WI38 (cell line): ENCODE measurements around the gene KLK1.

Source experiments
- H3K4me3 ChIP-seq: 2 replicates; pipeline ENCODE4 v1.5.1; 2011; ENCODE audit warnings: low read depth, mild to moderate bottlenecking, control low read depth, low read length
- TF ChIP-seq, protein P1 (sequence below): IDR thresholded peaks from 2 replicates; pipeline ENCODE4 v1.5.1; 2012; ENCODE audit warnings: low read depth, mild to moderate bottlenecking, control low read depth, low read length

The KLK1 gene

GRCh38 chr19:50843701-50844221 lies 20.2 kb upstream of the KLK1 start:
- no peak overlapping the region for H3K4me3 ChIP-seq
- TF ChIP-seq, protein P1, sequence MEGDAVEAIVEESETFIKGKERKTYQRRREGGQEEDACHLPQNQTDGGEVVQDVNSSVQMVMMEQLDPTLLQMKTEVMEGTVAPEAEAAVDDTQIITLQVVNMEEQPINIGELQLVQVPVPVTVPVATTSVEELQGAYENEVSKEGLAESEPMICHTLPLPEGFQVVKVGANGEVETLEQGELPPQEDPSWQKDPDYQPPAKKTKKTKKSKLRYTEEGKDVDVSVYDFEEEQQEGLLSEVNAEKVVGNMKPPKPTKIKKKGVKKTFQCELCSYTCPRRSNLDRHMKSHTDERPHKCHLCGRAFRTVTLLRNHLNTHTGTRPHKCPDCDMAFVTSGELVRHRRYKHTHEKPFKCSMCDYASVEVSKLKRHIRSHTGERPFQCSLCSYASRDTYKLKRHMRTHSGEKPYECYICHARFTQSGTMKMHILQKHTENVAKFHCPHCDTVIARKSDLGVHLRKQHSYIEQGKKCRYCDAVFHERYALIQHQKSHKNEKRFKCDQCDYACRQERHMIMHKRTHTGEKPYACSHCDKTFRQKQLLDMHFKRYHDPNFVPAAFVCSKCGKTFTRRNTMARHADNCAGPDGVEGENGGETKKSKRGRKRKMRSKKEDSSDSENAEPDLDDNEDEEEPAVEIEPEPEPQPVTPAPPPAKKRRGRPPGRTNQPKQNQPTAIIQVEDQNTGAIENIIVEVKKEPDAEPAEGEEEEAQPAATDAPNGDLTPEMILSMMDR, result no peak

DNA sequence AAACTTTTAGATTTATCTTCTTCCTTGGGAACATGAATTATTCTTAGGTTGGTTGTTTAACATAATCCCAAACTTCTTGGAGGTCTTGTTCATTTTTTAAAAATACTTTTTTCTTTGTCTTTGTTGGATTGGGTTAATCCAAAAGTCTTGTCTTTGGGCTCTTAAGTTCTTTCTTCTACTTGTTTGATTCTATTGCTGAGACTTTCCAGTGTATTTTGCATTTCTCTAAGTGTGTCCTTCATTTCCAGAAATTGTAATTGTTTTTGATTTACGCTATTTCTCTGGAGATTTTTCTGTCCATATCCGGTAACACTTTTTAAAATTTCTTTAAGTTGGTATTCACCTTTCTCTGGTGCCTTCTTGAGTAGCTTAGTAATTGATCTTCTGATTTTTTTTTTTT lies 19.6 kb upstream of the KLK1 start:
- no peak overlapping the region for H3K4me3 ChIP-seq
- TF ChIP-seq, protein P1, result no peak

GRCh38 chr19:50842130-50842529 lies 18.5 kb upstream of the KLK1 start:
- TF ChIP-seq, protein P1, result no peak
- no peak overlapping the region for H3K4me3 ChIP-seq

- TF ChIP-seq, protein P1, result no peak
These were observed 16.4 kb upstream of the KLK1 start for GRCh38 chr19:50839712-50840655.

GRCh38 chr19:50838239-50838638 lies 14.7 kb upstream of the KLK1 start:
- H3K4me3 ChIP-seq, result no peak overlapping the region
- TF ChIP-seq, protein P1, result no peak

More at GRCh38 chr19:50839712-50840655, 16.4 kb upstream of the KLK1 start:
- no peak overlapping the region for H3K4me3 ChIP-seq

GRCh38 chr19:50837300-50837699 lies 13.7 kb upstream of the KLK1 start:
- TF ChIP-seq, protein P1, result no peak
- no peak overlapping the region for H3K4me3 ChIP-seq

DNA sequence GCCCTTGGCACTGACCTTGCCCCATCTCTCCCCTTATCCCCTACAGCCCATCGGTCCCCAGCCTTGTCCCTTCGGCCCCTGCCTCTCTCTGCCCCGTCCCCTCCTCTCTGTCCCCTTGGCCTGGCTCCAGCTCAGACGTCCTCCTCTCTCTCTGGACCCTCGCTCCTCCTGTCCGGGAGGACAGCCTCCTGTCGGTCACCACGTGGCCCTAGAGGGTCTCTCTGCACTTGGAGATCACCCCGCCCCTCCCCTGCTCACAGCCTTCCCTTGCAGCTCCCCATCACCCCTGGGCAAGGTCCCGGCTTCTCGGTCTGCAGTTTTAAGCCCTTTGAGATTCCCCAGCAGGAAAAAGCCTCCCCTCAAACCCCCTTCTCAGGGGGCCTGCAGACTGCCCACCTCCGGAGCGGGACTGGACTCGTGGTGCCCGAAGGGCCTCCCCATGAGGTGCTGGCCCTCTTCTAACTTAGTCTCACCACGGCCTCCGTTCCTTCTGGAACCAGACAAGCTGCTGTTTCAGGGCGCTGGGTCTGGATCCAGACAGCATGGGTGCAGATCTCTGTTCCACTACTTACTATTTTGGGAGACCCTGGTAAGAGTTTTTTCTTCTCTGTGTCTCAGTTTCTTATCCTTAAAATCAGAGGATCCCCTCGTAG lies 13.1 kb upstream of the KLK1 start:
- no peak overlapping the region for H3K4me3 ChIP-seq
- TF ChIP-seq, protein P1, result no peak
